C4-2B (cell line): ENCODE measurements around the gene BTN2A1.
"Not testable (repeated sequence)": the region's sequence is repeated elsewhere in the genome, so short reads cannot be mapped to it uniquely, and the experiment has no call there.

Experiments
- H3K27ac ChIP-seq: fragments of 450-650 bp; 2 replicates; pipeline ENCODE4 v1.5.1; 2017
- CTCF ChIP-seq: fragments of 450-650 bp; conservative IDR thresholded peaks from 2 replicates; pipeline ENCODE4 v1.5.1; 2017; ENCODE audit warnings: mild to moderate bottlenecking
- ZFX ChIP-seq: fragments of 450-650 bp; IDR thresholded peaks from 2 replicates; pipeline ENCODE4 v1.6.1; 2017

Gene BTN2A1

GRCh38 chr6:26500102-26500501, 42.3 kb downstream of the BTN2A1 start, which contains the start of gene BTN1A1:
BTN1A1 (plus strand) TSS chr6:26500303; CDS start chr6:26501287, 984 bp downstream.
- H3K27ac ChIP-seq: no peak within 1 kb of the TSS
- TF ChIP-seq ZFX (no peak), CTCF (no peak)

- no peak overlapping the region for H3K27ac ChIP-seq
Observed at GRCh38 chr6:26501482-26501986, 43.8 kb downstream of the BTN2A1 start.

DNA sequence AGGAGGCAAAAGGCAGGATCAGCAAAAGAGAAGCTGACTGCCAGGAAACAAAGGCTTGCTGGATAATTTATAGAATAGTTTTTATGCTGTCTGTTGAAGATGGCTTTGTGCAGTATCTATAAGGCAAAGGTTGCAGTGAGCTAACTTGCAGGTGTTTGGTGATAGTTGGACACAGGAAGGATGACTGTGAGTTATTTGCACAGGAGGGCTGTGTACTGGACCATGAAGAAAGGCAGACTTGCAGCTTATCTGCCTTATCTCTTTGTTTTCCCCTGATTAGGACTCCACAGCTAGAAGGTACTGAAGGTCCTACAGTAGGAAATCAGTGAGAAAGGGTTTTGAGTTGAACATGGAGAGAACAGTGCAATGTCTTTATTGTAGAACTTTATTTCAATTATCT, 44.4 kb downstream of the BTN2A1 start:
- TF ChIP-seq ZFX (no peak), CTCF (no peak)
- no peak overlapping the region for H3K27ac ChIP-seq

More at GRCh38 chr6:26501482-26501986, 43.8 kb downstream of the BTN2A1 start:
- TF ChIP-seq ZFX (no peak), CTCF (no peak)

GRCh38 chr6:26502626-26503025, 44.9 kb downstream of the BTN2A1 start:
- TF ChIP-seq CTCF: no peak
- TF ChIP-seq ZFX: no peak
- no peak overlapping the region for H3K27ac ChIP-seq

- H3K27ac ChIP-seq: no peak overlapping the region
- TF ChIP-seq CTCF (no peak), ZFX (no peak)
Observed at GRCh38 chr6:26507658-26508057, 49.9 kb downstream of the BTN2A1 start.

- H3K27ac ChIP-seq: not testable (repeated sequence)
Observed at GRCh38 chr6:26511033-26511432, 53.3 kb downstream of the BTN2A1 start.

- no peak overlapping the region for H3K27ac ChIP-seq
- TF ChIP-seq CTCF: no peak
- no peak for TF ChIP-seq ZFX
Observed at GRCh38 chr6:26514984-26515383, 57.2 kb downstream of the BTN2A1 start.
